Thymus (tissue), 11 donors: ENCODE results near the gene DTNA. TPM values are rescaled to one million over a fixed set of nuclear protein-coding genes. Genes with fewer than 3 reads are reported as not detected.

Source experiments
- DNase-seq, 9 donors: peaks; one replicate each; pipeline ENCODE4 v3.0.0-alpha.2; 2013; ENCODE audit warnings: low spot score in 9 of 9, low read depth in 6 of 9, missing footprints in 1 of 9
- H3K27ac ChIP-seq, 2 donors: one replicate each; pipeline ENCODE4 v1.5.1; 2013; ENCODE audit warnings: control low read depth in 1 of 2, low read depth in 1 of 2, low read length in 1 of 2, mild to moderate bottlenecking in 1 of 2, moderate library complexity in 1 of 2
- H3K27me3 ChIP-seq, 2 donors: one replicate each; pipeline ENCODE4 v1.5.1; 2013; ENCODE audit warnings: low read length in 1 of 2; ENCODE audit not compliant: control insufficient read depth in 2 of 2, insufficient read depth in 1 of 2
- H3K36me3 ChIP-seq, 2 donors: one replicate each; pipeline ENCODE4 v1.5.1; 2013; ENCODE audit warnings: low read length in 1 of 2, mild to moderate bottlenecking in 1 of 2, moderate library complexity in 1 of 2; ENCODE audit not compliant: control insufficient read depth in 2 of 2, insufficient read depth in 2 of 2
- H3K4me1 ChIP-seq, 2 donors: one replicate each; pipeline ENCODE4 v1.5.1; 2013; ENCODE audit warnings: low read length in 2 of 2; ENCODE audit not compliant: control insufficient read depth in 2 of 2, insufficient read depth in 2 of 2
- H3K4me3 ChIP-seq, 2 donors: one replicate each; pipeline ENCODE4 v1.5.1; 2013; ENCODE audit warnings: low read length in 2 of 2, control low read depth in 1 of 2, mild to moderate bottlenecking in 1 of 2
- H3K9me3 ChIP-seq, 2 donors: one replicate each; pipeline ENCODE4 v1.5.1; 2013; ENCODE audit warnings: low read length in 1 of 2, mild to moderate bottlenecking in 1 of 2; ENCODE audit not compliant: control insufficient read depth in 2 of 2, insufficient read depth in 1 of 2
- WGBS: extraction: QIAGEN DNeasy Blood & Tissue Kit; methylation state at CpG from one replicate; pipeline ENCODE4 v1.1.7; 2013; 5-methylcytosine and 5-hydroxymethylcytosine counted together
- polyA plus RNA-seq: library from polyadenylated mRNA; stranded (reverse); fragments of 200-250 nt; gene quantifications from one replicate; pipeline ENCODE4 v1.2.3, GENCODE V29; 2013
- total RNA-seq: library from RNA; stranded (reverse); fragments of 120-200 nt; gene quantifications from one replicate; pipeline ENCODE4 v1.2.4, GENCODE V29; 2013
- donor health status: healthy.

Gene DTNA
- total and polyA plus RNA-seq, 2 donors: 1.7 to 2.9 TPM

DNA sequence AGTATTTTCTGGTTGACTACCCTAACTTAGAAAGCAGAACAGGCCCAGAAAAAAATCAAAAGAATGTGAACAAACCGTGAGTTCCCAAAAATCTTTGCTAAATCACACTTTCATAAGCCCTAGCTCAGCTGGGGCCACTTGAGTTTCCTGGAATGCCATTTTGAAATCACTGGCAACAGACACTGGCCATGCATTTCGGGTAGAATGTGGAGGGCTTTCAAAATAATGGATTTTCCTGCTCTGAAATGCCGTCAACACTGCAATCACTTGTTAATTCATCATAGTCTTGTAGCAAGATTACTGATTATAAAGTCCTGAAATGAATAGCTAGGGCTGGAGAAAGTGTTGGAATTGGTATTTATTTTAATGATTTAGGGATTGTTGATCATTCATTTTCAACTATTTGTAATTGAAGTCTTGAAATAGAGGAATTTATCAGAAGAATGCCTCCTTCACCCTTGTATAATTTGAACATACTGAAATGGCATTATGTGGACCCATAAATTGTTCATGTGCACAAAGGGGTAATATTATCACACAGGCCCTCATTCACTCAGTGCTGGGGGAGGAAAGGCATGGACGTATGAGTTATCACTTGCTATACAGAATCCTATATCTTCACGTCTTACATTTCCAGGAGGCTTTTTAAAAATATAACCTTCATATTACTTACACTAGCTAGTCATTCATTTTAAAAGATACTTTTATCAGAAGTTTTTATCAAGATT lies 134.8 kb downstream of the DTNA start:
- DNase-seq: no peak
- WGBS: 93% methylated on average over 5 of the region's 5 CpGs
- Histone ChIP-seq H3K27ac (no peak overlapping the region), H3K4me3 (no peak overlapping the region), H3K27me3 (no peaks in the 10 kb centered on the region), H3K36me3 (no peaks in the 10 kb centered on the region), H3K9me3 (no peaks in the 10 kb centered on the region), H3K4me1 (no peaks in the 10 kb centered on the region)

GRCh38 chr18:34847408-34847807 lies 137.3 kb downstream of the DTNA start:
- Histone ChIP-seq H3K4me3 (no peak overlapping the region), H3K9me3 (no peaks in the 10 kb centered on the region), H3K36me3 (no peaks in the 10 kb centered on the region), H3K27ac (no peak overlapping the region), H3K27me3 (no peaks in the 10 kb centered on the region), H3K4me1 (no peaks in the 10 kb centered on the region)
- DNase-seq: no peak

DNA sequence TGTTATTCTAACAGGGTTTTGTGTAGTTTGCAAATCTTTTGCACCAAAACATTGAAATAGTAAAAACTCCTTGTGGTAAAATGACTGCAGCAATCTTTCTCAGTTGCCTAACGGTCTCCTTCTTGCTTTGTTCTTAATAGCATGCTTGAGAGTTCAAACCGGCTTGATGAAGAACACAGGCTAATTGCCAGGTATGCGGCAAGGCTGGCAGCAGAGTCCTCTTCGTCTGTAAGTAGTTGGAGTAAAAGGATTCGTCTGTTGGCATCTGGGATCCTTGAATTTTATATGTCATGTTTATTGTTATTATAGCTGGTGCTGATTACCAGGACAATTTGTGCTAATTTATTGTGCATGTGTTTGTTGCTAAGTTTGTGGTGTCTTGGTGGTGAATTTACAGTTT lies 138.1 kb downstream of the DTNA start:
- no peaks in the 10 kb centered on the region for H3K9me3 ChIP-seq
- no peaks in the 10 kb centered on the region for H3K27me3 ChIP-seq
- H3K27ac ChIP-seq: no peak overlapping the region
- DNase-seq: no peak
- 94% methylated on average over 5 of the region's 5 CpGs for WGBS
- H3K4me3 ChIP-seq: no peak overlapping the region
- H3K4me1 ChIP-seq: no peaks in the 10 kb centered on the region
- no peaks in the 10 kb centered on the region for H3K36me3 ChIP-seq

DNA sequence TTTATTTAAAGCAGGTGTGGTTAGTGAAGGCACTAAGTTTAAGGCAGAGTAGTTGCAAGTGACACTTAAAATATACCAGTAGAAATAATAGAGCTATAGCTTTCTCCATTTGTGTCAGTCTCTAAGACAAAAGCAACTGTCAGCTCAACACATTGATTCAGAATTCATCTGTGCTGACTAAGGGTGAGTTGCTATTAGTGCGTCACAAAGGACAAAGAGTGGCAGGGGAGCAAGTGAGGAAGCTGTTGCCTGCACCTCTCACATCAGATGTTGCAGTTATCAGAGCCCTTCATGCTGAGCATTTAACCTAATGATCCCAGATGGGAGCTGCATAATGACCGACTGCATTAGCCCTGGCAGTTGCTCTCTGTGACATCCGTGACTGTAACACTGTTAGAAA lies 138.6 kb downstream of the DTNA start:
- no peaks in the 10 kb centered on the region for H3K27me3 ChIP-seq
- no peak for DNase-seq
- H3K27ac ChIP-seq: no peak overlapping the region
- H3K4me3 ChIP-seq: no peak overlapping the region
- 97% methylated on average over 3 of the region's 3 CpGs for WGBS
- no peaks in the 10 kb centered on the region for H3K4me1 ChIP-seq
- no peaks in the 10 kb centered on the region for H3K9me3 ChIP-seq
- no peaks in the 10 kb centered on the region for H3K36me3 ChIP-seq

GRCh38 chr18:34857320-34857719 lies 147.2 kb downstream of the DTNA start:
- H3K36me3 ChIP-seq: no peaks in the 10 kb centered on the region
- H3K4me1 ChIP-seq: peaks cover 0 to 13% of the 10 kb centered on the region in 2 donors
- DNase-seq: no peak
- no peak overlapping the region for H3K4me3 ChIP-seq
- H3K9me3 ChIP-seq: peaks cover 0 to 2% of the 10 kb centered on the region in 2 donors
- no peak overlapping the region for H3K27ac ChIP-seq
- 97% methylated on average over 3 of the region's 3 CpGs for WGBS
- no peaks in the 10 kb centered on the region for H3K27me3 ChIP-seq

GRCh38 chr18:34858188-34858587 lies 148.1 kb downstream of the DTNA start:
- Histone ChIP-seq H3K36me3 (no peaks in the 10 kb centered on the region), H3K27ac (no peak overlapping the region), H3K27me3 (no peaks in the 10 kb centered on the region), H3K4me3 (no peak overlapping the region), H3K4me1 (peaks cover 0 to 13% of the 10 kb centered on the region in 2 donors), H3K9me3 (peaks cover 0 to 2% of the 10 kb centered on the region in 2 donors)
- 98% methylated on average over 5 of the region's 5 CpGs for WGBS
- no peak for DNase-seq

DNA sequence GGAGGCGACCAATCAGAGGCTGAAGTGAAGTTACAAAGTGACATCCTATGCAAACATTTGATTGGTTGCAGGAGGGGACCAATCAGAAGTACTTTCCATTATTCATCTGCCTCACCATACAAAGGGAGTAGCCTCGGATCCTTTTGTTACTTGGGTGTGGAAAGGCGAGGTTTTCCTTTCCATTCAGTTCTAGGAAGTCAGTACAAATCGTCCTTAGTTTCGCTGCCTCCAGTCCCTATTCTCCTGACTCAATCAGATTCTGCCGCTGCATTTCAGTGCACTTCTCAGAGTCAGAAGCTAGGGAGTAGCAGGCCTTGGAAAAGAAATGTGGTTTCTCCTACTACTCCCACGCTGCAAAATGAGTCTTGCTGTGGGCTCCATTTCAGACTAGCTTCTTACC lies 149.4 kb downstream of the DTNA start:
- no peaks in the 10 kb centered on the region for H3K36me3 ChIP-seq
- 97% methylated on average over 7 of the region's 7 CpGs for WGBS
- DNase-seq: no peak
- H3K4me3 ChIP-seq: no peak overlapping the region
- H3K27ac ChIP-seq: no peak overlapping the region
- peaks cover 0 to 2% of the 10 kb centered on the region in 2 donors for H3K9me3 ChIP-seq
- peaks cover 0 to 13% of the 10 kb centered on the region in 2 donors for H3K4me1 ChIP-seq
- H3K27me3 ChIP-seq: no peaks in the 10 kb centered on the region

- H3K4me1 ChIP-seq: peaks cover 2 to 13% of the 10 kb centered on the region in 2 donors
- H3K9me3 ChIP-seq: peaks cover 0 to 2% of the 10 kb centered on the region in 2 donors
- no peaks in the 10 kb centered on the region for H3K36me3 ChIP-seq
- 98% methylated on average over 3 of the region's 3 CpGs for WGBS
- no peak overlapping the region for H3K27ac ChIP-seq
- no peak for DNase-seq
- no peaks in the 10 kb centered on the region for H3K27me3 ChIP-seq
- no peak overlapping the region for H3K4me3 ChIP-seq
Observed at GRCh38 chr18:34862561-34862960, 152.5 kb downstream of the DTNA start.

DNA sequence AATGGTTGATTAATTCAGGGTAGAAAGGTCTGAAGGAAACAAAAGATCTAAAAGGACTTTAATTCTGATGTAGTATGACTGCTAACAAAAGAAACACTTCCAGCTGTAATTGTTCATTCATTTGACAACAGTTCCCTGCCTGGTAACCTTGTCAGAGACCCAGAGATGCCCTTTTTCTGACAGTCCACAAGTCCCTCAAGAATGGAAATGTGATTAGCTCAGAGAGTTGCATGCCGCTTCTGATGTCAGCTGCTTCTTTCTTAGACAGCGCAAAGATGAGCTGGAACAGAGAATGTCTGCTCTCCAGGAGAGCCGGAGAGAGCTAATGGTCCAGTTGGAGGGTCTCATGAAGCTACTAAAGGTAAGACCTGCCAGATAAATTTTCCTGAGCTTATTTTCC lies 153.6 kb downstream of the DTNA start:
- H3K27ac ChIP-seq: no peak overlapping the region
- no peak overlapping the region for H3K4me3 ChIP-seq
- no peaks in the 10 kb centered on the region for H3K36me3 ChIP-seq
- H3K27me3 ChIP-seq: no peaks in the 10 kb centered on the region
- peaks cover 0 to 2% of the 10 kb centered on the region in 2 donors for H3K9me3 ChIP-seq
- H3K4me1 ChIP-seq: peaks cover 2 to 13% of the 10 kb centered on the region in 2 donors
- no peak for DNase-seq
- 98% methylated on average over 3 of the region's 3 CpGs for WGBS
